Vagina (tissue), 2 donors: ENCODE measurements around the gene ADD1.

Source experiments
- CTCF ChIP-seq, 3 experiments: fragments of 450-650 bp in 2 of 3; fragments of 200-600 bp in 1 of 3; sonication (generic) in 1 of 3; IDR thresholded peaks; one replicate each; pipeline ENCODE4 v1.5.1; 2017 to 2019; ENCODE audit warnings: antibody characterized with exemption in 3 of 3, mild to moderate bottlenecking in 2 of 3, moderate library complexity in 2 of 3
- POLR2A ChIP-seq, 2 donors: fragments of 450-650 bp; IDR thresholded peaks; one replicate each; pipeline ENCODE4 v1.6.1; 2017; ENCODE audit warnings: antibody characterized with exemption in 2 of 2, mild to moderate bottlenecking in 2 of 2, moderate library complexity in 2 of 2
- POLR2AphosphoS5 ChIP-seq, 2 donors: sonication (generic); formaldehyde crosslinking; IDR thresholded peaks; one replicate each; pipeline ENCODE4 v1.9.0; 2017; ENCODE audit warnings: antibody characterized with exemption in 2 of 2, mild to moderate bottlenecking in 2 of 2, low read depth in 1 of 2; ENCODE audit not compliant: insufficient read depth in 1 of 2

GRCh38 chr4:2797545-2798305 lies 45.9 kb upstream of the ADD1 start:
- TF ChIP-seq CTCF (IDR thresholded peaks at IDR 0.05) (no peak), POLR2AphosphoS5 (IDR thresholded peaks at IDR 0.05; ENCODE audit: insufficient read depth in 1 of 2, low read depth in 1 of 2) (no peak), POLR2A (IDR thresholded peaks at IDR 0.05) (no peak)
